PFSK-1 (cell line): ENCODE results near the gene TSEN15.

Experiments used
- REST ChIP-seq, 2 experiments: IDR thresholded peaks; 2 replicates each; pipeline versions ENCODE4 v1.6.1 to v1.8.0; 2011 to 2012; ENCODE audit warnings: low read depth in 2 of 2, low read length in 2 of 2, control low read depth in 1 of 2, inconsistent platforms in 1 of 2, mild to moderate bottlenecking in 1 of 2, moderate library complexity in 1 of 2; ENCODE audit not compliant: insufficient read depth in 1 of 2
- SIN3A ChIP-seq: IDR thresholded peaks from 2 replicates; pipeline ENCODE4 v1.6.1; 2012; ENCODE audit warnings: mild to moderate bottlenecking, low read length, moderate library complexity, borderline replicate concordance; ENCODE audit not compliant: insufficient read depth

GRCh38 chr1:184031092-184031408, 20.5 kb upstream of the TSEN15 start:
- TF ChIP-seq REST (IDR thresholded peaks at IDR 0.05; ENCODE audit: insufficient read depth in 1 of 2, low read depth in 2 of 2, low read length in 2 of 2) = no peak
- no peak for TF ChIP-seq SIN3A
